HG03103 (cell line): ENCODE results near the gene DBP.
"Not testable (repeated sequence)": the region's sequence is repeated elsewhere in the genome, so short reads cannot be mapped to it uniquely, and the experiment has no call there.

Experiments
- ATAC-seq: cut with Tn5 transposase; IDR thresholded peaks from one replicate; pipeline ENCODE4 v1.9.1; 2021; ENCODE audit warnings: low read depth; ENCODE audit not compliant: unreplicated experiment

The DBP gene, protein sequence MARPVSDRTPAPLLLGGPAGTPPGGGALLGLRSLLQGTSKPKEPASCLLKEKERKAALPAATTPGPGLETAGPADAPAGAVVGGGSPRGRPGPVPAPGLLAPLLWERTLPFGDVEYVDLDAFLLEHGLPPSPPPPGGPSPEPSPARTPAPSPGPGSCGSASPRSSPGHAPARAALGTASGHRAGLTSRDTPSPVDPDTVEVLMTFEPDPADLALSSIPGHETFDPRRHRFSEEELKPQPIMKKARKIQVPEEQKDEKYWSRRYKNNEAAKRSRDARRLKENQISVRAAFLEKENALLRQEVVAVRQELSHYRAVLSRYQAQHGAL

DNA sequence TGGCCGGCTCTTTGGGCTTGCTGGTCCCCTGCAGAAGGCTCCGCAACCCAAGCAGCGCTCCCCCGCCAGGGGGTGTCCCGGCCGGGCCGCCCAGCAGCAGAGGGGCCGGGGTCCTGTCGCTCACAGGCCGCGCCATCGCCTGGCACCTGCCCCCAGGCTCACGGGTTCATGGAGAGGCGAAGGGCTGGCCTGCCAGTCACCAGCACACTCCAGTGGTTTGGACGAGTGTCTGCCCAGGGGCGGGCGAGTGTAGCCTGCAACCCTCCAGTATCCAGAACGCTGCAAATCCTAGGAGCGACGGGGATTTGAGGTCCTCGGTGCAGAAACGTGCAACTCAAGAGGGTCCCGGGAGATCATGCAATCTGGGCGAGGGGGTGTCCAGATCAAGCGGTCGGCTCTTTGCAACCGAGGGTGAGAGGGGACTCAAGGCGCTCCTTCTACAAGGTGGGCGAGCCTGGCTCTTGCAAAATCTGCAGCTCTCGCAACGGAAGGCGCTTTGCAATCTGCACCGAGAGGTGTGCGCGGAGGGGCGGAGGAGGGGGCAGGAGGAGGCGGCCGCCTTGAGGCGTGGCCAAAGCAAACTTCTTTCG lies at the start of gene DBP:
Gene DBP (minus strand): TSS at position 521 of the 590 bp plus-strand sequence. CDS start 385 bp downstream, at position 136.
- ATAC-seq: peak; percentile 24

GRCh38 chr19:48686637-48687036 lies 49.5 kb upstream of the DBP start:
- not testable (repeated sequence) for ATAC-seq

DNA sequence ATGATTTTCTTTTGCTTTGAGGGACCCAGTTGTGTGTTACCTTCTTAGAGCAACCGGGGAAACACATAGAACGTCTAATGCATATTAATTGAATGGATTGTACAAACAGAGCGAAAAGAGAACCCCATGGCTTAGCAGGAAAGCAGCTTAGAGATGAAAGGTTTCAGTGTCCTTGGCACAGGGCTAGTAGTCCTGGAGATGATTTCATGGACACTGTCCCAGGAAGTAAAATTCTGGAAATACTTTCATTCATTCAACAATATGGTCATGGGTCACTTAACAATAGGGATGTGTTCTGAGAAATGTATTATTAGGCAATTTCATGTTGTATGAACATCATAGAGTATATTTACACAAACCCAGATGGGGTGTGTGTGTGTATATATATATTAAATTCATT lies 48.9 kb upstream of the DBP start:
- ATAC-seq: no peak

GRCh38 chr19:48685583-48685982 lies 48.4 kb upstream of the DBP start:
- no peak for ATAC-seq

DNA sequence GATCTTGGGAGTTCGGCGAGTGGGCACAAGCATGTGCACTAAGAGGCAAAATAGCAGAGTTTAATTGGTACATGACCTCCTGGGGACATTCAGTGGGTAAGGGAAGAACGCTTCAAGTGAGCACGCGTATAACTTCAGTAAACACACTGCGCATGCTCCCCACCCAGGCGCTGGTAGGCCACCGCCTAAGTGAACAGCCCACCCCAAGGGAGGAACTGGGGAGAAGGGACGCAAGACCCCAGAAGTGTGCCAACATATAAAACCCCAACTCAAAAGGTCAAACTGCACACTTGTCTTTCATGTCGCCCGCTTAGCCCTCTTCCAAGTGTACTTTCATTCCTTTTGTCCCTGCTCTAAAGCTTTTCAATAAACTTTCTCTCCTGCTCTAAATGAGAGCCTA lies 46.2 kb upstream of the DBP start:
- ATAC-seq: no peak

DNA sequence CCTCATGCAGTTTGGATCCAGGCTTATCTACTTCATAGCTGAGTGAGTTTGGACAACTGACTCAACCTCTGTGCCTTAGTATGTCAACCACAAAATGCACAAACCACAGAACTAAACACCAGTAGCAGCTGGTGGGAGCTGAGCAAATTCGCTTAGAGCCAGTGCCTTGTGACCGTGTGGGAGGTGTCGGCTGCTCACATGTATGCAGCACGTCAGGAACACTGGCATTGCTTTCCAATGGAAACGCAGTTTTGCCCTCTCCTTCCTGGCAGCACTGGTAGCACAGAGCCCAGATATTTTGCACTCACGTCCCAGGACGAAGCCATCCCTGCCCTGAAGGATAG lies 43.9 kb upstream of the DBP start:
- ATAC-seq: no peak

GRCh38 chr19:48680436-48681126 lies 43.4 kb upstream of the DBP start:
- ATAC-seq: no peak

DNA sequence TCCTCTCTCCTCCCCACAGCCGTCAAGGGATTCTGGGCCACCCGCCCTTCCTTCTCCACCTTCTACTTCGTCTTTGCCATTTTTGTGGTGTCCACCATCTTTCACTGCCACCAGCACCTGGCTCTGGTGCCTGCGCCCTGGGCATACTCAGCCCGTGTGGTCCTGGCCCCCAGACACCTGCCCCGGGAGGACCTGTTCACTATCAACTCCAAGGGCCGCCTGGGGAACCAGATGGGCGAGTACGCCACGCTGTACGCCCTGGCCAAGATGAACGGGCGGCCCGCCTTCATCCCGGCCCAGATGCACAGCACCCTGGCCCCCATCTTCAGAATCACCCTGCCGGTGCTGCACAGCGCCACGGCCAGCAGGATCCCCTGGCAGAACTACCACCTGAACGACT lies 42.8 kb upstream of the DBP start:
- ATAC-seq: not testable (repeated sequence)

DNA sequence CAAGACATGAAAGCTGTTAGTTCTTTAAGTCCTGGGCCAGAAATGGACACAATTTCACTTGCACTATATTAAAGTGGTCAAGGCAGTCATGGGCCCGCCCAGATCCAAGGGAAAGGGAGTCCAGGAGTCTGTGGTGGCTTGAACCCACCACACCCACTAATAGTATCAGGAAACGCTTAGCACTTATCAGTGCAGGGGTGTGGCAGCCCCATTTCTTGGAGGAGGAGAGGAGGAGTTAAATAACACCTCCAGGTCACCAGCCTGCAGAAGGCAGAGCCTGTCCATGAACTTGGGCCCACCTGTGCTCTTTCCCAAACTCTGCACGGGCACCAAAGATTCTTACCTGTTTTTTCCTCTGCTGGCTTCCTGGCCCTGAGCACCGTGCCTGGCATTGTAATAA lies 41.0 kb upstream of the DBP start:
- no peak for ATAC-seq

GRCh38 chr19:48676887-48677286 lies 39.7 kb upstream of the DBP start:
- no peak for ATAC-seq

DNA sequence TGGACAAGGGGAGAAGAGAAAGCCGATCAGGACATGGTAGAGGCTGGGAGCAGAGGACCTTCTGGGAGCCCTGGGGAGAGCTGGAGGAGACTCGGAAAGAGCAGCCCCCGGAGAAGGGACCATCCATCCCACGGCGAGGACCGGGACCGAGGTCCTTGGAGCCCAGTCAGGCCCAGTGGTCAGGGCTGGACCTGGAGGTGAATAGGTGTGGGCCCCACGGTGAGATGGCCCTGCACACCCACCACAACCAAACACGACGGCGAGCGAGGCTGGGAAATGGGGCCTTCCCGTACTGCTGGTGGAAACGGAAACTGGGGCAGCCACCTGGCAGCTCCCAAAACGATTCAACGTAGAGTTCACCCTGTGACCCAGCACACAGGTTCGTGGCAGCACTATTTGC lies 39.3 kb upstream of the DBP start:
- ATAC-seq: no peak

DNA sequence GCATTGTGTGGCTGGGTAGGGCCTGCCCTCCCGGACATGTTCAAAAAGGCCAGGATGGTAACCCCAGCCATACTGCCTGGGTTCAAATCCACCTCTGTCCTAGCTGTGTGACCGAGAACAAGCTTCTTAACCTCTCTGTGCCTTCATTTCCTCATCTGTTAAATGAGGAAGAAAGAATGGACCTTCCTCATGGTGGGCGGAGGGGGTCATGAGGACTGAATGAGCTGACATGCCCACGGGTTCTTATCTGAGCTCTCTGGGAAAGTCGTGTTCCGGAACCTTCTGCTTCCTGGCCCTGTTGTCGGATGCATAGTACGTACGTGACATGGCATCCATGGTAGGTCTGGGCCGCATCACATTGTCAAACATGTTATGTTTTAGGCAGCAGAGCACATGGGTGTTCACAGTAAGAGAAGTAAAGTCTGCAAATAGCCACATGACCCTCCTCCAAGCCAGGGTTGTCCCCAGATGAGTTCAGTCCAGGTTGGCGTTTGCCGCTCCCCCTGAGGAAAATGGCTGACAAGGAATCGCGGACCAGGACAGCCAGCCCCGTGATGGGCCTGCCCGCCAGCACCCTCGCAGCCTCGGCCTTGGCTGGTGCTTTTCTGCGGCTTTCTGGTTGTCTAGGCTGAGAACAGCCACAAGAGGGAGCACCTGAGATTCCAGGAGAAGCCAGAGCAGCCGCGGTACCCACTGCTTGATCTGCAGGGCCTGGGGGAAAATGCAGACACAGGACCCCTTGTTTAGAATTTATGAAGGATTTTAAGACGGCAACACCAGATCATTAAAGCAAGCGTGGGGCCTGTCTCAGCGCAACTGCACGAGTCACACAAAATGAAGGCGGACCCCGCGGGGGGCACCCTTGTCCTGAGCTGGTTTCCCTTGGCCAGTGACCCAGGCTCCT lies 38.0 kb upstream of the DBP start:
- no peak for ATAC-seq

GRCh38 chr19:48674216-48674809 lies 37.1 kb upstream of the DBP start:
- no peak for ATAC-seq

DNA sequence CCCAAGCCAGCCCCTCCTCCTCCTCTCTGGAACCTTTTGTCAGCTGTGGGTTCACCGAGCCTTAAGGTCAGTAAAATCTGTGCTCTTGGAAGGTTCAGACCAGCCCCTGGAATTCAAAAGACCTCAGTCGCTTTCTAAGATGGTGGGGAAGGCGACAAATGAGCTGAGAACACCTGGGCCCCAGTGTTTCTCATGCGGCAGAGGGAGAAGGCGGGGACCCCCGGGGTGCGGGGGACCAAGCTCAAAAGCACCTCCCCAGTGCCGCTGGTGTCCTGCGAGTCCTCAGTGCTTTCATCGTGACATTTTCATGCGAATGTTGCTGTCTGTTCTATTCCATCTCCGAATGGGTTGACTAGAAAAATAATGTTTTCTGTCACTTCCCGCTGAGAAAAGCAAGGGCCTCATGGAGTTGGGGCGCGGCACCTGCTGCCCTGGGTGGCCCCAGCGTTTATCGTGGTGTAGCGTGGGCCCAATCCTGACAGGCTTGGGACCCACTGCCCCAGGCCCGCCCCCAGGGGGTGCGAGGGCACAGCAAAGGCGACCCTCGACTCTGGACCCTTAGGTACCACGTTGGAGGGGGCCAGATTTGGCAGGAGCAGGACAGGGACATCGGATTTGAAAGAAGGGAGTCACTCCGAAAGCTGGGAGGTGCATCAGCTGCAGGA lies 36.4 kb upstream of the DBP start:
- ATAC-seq: no peak

DNA sequence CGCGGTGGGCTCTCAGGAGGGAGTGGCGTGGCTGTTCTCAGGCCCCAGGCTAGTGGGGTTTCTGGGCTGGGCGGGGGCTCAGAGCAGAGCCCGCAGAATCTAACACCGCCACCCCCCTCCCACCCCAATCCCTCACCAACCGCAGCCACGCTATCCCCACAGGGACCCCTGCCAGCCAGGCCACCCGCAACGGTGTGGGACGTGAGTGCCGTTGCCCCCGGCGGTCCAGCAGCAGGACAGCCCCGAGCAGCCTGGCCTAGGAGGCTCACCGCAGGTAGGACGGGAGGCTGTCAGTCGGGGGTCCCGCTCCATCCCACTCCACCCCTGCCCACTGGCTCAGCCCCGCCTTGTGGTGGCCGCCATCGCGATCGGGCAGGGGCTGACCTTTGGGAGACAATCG lies 35.8 kb upstream of the DBP start, which contains the start of gene NTN5:
Gene NTN5 (minus strand): TSS at position 24 of the 400 bp plus-strand sequence. CDS start 2,031 bp downstream, outside the sequence.
- ATAC-seq: no peak

DNA sequence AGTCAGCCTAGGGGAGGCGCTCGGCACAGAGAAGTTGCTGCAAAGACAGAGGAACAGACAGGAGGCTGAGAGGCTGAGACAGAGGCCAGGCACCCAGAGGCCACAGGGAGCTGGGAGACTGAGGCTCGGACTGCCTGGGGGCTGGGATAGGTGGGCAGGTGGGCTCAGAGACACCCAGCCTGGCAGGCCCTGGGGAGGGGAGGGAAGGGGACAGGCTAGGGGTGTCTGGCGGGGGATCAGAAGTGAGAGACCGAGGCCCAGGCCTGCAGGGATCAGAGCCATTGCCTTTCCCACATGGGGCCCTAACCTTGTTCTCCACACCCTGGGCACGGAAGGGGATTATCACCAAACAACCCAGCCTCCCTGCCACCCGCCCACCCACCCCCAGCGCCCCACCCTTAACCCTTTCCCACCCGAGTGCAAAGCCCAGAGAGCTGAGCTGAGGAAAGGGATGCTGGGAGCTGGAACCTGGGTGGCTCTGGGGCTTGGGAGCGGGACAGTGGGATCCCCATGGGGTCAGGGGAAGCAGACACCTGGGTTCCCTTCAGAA lies 34.3 kb upstream of the DBP start:
- no peak for ATAC-seq

- ATAC-seq: no peak
These were observed 33.7 kb upstream of the DBP start for GRCh38 chr19:48670699-48671445.

DNA sequence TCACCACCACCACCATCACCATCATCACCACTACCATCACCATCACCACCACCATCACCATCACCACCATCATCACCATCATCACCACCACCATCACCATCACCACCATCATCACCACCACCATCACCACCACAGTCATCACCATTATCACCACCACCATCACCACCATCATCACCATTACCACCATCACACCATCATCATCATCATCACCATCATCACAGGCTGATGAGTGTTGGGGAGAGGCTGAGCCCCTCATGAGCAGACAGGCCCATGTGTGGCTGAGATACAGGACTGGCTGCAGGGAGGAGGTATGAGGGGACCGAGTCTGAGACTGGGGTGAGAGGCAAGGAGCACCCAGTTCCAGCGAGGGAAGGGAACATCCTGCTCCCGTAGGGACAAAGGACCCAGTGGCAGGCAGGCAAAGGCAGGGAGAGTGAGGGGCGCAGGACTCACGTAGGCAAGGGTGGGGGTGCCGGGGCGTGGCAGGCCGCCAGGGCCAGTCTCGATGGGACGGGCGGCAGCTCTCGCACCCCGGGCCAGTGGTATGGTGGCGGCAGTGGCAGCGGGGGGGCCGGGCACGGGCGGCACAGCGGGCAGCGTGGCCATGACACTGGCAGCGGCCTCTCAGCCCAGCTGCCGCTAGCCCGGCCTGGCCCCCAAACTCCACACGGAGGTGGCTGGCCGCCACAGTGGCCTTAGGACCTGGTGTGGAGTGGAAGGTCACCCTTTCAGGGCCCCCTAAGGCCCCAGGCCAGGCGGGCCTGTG lies 32.9 kb upstream of the DBP start:
- ATAC-seq: no peak
